Brain pericyte (primary cell): ENCODE results near the gene DVL2.
A peak's percentile ranks its signal among the peaks of the same experiment; 100 is the strongest.

Source experiments
- DNase-seq: peaks from one replicate; pipeline ENCODE4 v3.0.0-alpha.2; 2012; ENCODE audit warnings: low read depth, low spot score

The DVL2 gene

GRCh38 chr17:7219812-7220592, 14.3 kb downstream of the DVL2 start, which contains the start of the genes ACADVL and DLG4:
Gene ACADVL (plus strand): TSS chr17:7219938. CDS start chr17:7219985, 47 bp downstream.
Gene DLG4 (minus strand): TSS chr17:7219836.
- no peak for DNase-seq

- DNase-seq, result no peak
These were observed 15.0 kb downstream of the DVL2 start for GRCh38 chr17:7219229-7219811.

GRCh38 chr17:7218758-7219157, 15.6 kb downstream of the DVL2 start:
- no peak for DNase-seq

- DNase-seq, result no peak
These were observed 16.2 kb downstream of the DVL2 start for GRCh38 chr17:7218166-7218565.

- no peak for DNase-seq
These were observed 17.0 kb downstream of the DVL2 start for GRCh38 chr17:7217113-7217987.

GRCh38 chr17:7216242-7217112, 17.8 kb downstream of the DVL2 start:
- DNase-seq, result no peak

- DNase-seq, result no peak
These were observed 18.6 kb downstream of the DVL2 start for GRCh38 chr17:7215652-7216180.

GRCh38 chr17:7215136-7215638, 19.1 kb downstream of the DVL2 start:
- no peak for DNase-seq

GRCh38 chr17:7214300-7215135, 19.8 kb downstream of the DVL2 start:
- DNase-seq, result peak; percentile 92

- DNase-seq, result peak; percentile 52
These were observed 20.4 kb downstream of the DVL2 start for GRCh38 chr17:7213895-7214299.

GRCh38 chr17:7211491-7212273, 22.6 kb downstream of the DVL2 start:
- no peak for DNase-seq

GRCh38 chr17:7208754-7209460, 25.4 kb downstream of the DVL2 start:
- DNase-seq, result no peak

GRCh38 chr17:7208027-7208571, 26.2 kb downstream of the DVL2 start:
- no peak for DNase-seq

- DNase-seq, result no peak
These were observed 27.0 kb downstream of the DVL2 start for GRCh38 chr17:7207120-7208001.

- DNase-seq, result no peak
These were observed 28.8 kb downstream of the DVL2 start for GRCh38 chr17:7205561-7205960.

- DNase-seq, result peak; percentile 80
These were observed 29.4 kb downstream of the DVL2 start for GRCh38 chr17:7204828-7205461.

GRCh38 chr17:7204336-7204735, 30.0 kb downstream of the DVL2 start:
- no peak for DNase-seq
